ENCODE data around the gene GMPR.

Gene GMPR

GRCh38 chr6:16327777-16328325 is 89.5 kb downstream of the GMPR start:
- no peak overlapping the region for H3K4me3 ChIP-seq (ENCODE audit: low read depth, low read length)
- TF ChIP-seq CTCF (IDR thresholded peaks at IDR 0.05; ENCODE audit: low read depth, low read length): no peak

GRCh38 chr6:16329233-16329632 is 90.8 kb downstream of the GMPR start:
- H3K4me3 ChIP-seq (ENCODE audit: low read depth, low read length): no peak overlapping the region
- TF ChIP-seq CTCF (IDR thresholded peaks at IDR 0.05; ENCODE audit: low read depth, low read length): no peak

- 0 out of 2 replicates have a peak overlapping the region, but pooled peaks have one; percentile 2 for H3K4me3 ChIP-seq (ENCODE audit: low read depth, low read length)
Measured at GRCh38 chr6:16331384-16332174, 93.2 kb downstream of the GMPR start.

GRCh38 chr6:16332175-16332542 is 93.8 kb downstream of the GMPR start:
- 0 out of 2 replicates have a peak overlapping the region, but pooled peaks have one; percentile 2 for H3K4me3 ChIP-seq (ENCODE audit: low read depth, low read length)
- peak; percentile 79 for TF ChIP-seq CTCF (IDR thresholded peaks at IDR 0.05; ENCODE audit: low read depth, low read length)

More at GRCh38 chr6:16331384-16332174, 93.2 kb downstream of the GMPR start:
- peak; percentile 88 for TF ChIP-seq CTCF (IDR thresholded peaks at IDR 0.05; ENCODE audit: low read depth, low read length)

GRCh38 chr6:16333580-16333979 is 95.2 kb downstream of the GMPR start:
- H3K4me3 ChIP-seq (ENCODE audit: low read depth, low read length): no peak overlapping the region
- no peak for TF ChIP-seq CTCF (IDR thresholded peaks at IDR 0.05; ENCODE audit: low read depth, low read length)

- no peak overlapping the region for H3K4me3 ChIP-seq (ENCODE audit: low read depth, low read length)
- no peak for TF ChIP-seq CTCF (IDR thresholded peaks at IDR 0.05; ENCODE audit: low read depth, low read length)
Measured at GRCh38 chr6:16334671-16335070, 96.3 kb downstream of the GMPR start.

GRCh38 chr6:16335176-16335575 is 96.8 kb downstream of the GMPR start:
- no peak for TF ChIP-seq CTCF (IDR thresholded peaks at IDR 0.05; ENCODE audit: low read depth, low read length)

More at GRCh38 chr6:16335176-16335575, 96.8 kb downstream of the GMPR start:
- no peak overlapping the region for H3K4me3 ChIP-seq (ENCODE audit: low read depth, low read length)
